Ecto neural progenitor cell (in vitro differentiated cells): ENCODE measurements around the gene GSG1L.
"Not testable (repeated sequence)": the region's sequence is repeated elsewhere in the genome, so short reads cannot be mapped to it uniquely, and the experiment has no call there.

Source experiments
- DNase-seq: peaks from one replicate; pipeline ENCODE4 v3.0.0-alpha.2; 2018; ENCODE audit warnings: low spot score

The GSG1L gene

DNA sequence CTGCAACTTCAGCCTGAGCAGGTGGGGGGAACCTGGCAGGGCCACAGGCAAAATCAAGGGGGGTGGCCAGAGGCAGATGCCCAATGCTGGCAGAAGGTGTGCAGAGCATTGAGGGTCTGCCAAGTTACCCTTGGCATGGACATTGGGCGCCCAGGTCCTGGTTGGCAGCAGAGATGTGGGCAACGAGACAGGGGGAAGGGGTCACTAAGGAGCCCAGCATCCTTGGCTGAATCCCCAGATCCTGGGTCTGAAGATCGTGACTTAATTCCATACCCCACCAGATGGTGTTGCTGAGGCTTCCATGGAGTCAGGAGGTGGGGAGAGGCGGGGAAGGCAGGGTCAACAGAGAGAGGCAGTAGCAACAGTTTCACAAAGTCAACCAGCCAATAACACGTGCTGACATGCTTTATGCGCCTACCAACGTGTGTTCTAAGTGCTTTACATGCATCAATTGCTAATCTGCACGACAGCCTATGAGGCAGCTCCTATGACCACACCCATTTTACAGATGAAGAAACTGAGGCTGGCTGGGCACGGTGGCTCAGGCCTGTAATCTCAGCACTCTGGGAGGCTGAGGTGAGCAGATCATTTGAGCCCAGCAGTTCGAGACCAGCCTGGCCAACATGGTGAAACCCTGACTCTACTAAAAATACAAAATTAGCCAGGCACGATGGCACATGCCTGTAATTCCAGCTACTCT, 83.3 kb downstream of the GSG1L start:
- no peak for DNase-seq

DNA sequence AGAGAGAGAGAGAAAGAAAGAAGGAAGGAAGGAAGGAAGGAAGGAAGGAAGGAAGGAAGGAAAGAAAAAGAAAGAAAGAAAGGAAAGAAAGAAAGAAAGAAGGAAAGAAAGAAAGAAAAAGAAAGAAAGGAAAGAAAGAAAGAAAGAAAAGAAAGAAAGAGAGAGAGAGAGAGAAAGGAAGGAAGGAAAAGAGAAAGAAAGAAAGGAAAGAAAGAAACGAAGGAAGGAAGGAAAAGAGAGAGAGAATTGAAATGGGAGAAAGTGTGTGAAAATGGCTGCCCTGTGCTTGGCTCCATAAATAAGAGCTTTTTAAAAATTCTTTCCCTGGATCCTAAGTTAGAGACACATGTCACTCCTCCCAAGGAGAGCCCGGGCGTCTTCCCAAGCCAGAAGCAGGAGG, 83.8 kb downstream of the GSG1L start:
- DNase-seq, result not testable (repeated sequence)

DNA sequence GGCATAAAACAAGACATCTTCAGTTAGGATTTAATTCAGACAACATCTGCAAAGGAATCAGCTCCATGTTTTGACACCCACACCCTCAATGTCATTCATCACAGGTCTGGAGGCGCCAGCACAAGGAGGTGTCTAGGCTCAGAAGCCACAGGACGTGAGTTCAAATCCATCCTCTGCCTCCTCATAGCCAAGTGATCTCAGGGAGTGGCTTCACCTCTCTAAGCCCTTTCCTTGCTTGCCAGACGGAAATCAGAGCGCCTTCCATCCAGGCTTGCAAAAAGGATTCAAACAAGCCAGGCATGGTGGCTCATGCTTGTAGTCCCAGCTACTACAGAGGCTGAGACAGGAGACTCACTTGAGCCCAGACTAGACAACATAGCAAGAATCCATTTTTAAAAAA, 84.6 kb downstream of the GSG1L start:
- DNase-seq, result no peak

DNA sequence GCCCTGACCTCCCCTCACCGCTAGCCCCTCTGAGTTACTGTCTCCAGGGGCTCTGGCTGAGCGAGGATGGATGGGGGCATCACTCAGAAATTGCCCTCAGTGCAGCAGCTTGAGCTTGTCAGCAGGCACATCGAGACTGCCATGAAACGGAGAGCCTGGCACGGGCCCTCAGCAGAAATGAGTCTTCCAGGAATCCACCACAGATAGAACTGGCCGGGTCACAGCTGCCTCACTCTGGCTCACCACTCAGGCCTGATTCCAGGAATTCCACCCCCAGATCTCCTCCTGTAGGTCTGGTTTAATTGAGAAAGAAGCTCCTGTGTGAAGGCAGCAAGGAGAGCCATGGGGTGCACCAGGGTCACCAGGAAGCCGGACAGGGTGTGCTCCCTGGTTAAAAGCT, 85.5 kb downstream of the GSG1L start:
- DNase-seq, result no peak

DNA sequence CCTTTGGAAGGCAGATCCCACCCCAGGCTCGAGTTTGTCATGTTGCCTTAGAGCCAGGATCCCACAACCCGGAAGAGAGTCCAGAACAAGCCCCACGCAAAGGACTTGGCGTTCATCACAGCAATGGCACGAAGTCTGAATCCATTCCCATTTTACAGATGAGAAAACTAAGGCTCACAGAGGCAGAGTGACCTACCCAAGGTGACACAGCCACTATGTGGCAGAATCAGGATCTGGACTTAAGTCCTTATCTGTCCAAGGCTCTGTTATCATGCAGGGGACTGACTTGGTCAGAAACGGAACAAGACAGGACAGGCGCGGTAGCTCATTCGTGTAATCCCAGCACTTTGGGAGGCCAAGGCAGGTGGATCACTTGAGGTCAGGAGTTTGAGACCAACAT, 86.5 kb downstream of the GSG1L start:
- DNase-seq, result no peak

DNA sequence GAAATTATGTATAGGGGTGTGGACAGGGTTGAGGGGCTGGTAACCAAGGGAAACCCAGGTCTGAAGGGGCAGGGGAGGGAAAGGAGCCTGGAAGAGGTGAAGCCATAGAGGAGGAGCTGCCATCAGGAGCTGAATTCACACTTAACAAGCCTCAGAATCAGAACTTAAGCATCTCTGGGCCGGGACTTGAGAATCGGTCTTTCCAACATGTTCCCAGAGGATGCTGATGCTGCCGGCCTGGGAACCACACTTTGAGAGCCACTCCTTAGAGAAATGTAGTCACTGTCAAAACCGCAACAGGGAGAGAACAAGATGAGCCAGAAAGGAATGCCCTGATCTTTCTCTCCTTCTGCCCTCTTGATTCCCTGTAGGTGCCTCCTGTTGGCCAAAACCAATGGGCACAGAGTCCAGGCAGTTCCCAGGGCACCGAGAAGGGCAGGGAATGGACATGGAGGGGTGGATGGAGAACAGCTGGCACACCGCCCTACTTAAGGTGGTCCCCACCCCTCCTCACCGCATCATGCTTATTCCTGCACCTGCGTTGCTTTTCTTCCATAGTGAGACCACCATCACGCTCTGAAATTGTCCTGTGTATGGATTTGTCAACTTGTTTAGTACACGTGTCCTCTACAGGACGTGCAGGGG, 88.5 kb downstream of the GSG1L start:
- no peak for DNase-seq

DNA sequence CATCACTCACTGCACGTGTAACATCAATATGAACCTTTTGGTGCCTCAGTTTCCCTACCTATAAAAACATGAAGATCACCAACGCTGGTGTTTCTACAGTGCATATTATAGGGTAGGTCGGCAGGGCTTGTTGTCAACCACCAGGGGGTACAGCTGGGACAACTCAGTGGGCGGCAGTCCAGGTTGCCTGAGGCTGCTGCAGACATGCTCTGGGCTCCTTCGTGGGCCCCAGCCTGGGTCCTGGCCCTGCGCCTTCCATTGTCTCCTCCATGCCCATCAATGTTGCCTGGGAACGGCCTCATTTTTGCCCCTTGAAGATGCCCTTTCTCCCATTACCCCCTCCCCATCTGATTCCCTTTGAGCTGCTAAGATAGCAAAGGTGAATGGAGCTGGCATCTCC, 89.8 kb downstream of the GSG1L start:
- no peak for DNase-seq

DNA sequence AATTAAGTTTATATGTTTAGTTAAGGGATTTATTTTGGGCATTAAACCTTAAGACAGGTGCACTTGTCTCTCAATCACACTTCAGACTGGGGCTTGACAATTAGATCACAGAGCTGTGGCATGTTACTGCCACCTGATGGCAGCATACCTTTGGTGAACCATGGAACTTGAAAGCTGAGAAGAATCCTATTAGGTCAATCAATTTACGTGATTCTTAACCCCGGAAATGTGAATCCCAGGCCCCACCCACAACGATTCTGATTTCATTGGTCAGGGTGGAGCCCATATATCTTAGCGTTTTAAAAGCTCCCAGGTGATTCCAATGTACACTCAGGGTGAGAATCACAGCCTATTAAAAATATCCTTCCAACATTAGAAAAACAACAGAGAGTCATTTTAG, 91.0 kb downstream of the GSG1L start:
- DNase-seq, result no peak

DNA sequence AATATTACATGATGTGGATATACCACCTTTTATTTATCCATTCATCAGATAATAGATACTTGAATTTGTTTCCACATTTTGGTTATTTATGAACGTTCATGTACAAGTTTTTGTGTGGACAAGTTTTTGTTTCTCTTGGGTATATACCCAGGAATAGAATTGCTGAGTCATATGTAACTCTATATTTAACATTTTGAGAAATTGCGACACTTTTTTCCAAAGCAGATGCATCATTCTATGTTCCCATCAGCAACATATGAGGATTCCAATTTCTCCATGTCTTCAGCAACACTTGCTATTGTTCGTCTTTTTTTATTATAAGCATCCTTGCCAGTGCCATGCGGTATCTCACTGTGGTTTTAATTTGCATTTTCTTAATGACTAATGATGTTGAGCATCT, 93.9 kb downstream of the GSG1L start:
- no peak for DNase-seq

DNA sequence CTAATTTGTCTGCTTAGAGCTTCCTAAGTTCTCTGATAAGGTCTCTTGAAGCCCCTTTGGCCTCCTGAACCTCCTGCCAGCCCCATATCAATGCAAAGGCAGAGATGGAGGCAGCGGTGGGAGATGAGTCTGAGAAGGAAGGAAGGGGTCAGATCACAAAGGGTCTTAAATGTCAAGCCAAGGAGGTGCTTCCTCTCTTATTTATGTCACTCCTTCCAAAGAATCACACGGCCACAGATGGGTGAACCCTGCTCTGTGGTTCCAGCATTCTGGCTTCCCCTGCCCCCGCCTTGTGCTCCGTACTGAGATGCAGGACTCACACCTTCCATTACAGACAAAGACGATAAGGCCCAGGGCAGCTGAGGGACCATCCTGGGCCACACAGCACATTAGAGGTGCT, 96.3 kb downstream of the GSG1L start:
- no peak for DNase-seq

DNA sequence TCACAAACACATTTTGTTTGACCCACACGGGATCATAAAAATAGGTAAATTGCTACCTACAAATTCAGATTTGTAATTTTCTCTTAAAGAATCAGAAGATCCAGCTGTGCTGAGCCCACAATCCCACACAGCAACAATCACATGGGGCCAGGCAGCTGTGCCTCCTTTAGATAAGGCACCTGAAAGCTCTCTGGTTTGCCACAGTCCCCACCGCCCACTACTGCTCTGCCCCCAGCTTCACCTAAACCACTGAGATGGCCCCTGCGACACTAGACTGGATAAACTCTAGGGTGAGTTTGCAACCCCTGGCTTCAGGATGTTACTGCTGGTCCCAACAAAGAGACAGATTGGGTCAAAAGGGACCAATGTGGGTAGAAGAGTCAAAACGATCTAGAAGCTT, 96.8 kb downstream of the GSG1L start:
- DNase-seq, result no peak

DNA sequence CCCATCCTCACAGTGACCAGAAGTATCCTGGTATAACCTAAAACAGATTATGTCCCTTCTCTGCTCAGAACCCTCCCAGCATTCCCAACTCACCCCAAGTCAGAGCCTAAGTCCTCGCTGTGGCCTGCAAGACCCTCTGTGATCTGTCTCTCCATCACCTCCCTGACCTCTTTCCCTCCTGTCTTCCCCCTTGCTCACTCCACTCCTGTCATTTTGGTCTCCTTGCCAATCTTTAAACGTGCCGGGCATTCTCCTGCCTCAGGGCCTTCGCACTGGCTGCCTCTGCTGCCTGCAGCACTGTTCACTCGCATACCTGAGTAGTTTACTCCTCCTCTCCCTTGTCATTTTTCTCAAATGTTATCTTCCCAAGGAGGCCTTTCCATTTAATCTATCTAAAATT, 97.7 kb downstream of the GSG1L start:
- no peak for DNase-seq

DNA sequence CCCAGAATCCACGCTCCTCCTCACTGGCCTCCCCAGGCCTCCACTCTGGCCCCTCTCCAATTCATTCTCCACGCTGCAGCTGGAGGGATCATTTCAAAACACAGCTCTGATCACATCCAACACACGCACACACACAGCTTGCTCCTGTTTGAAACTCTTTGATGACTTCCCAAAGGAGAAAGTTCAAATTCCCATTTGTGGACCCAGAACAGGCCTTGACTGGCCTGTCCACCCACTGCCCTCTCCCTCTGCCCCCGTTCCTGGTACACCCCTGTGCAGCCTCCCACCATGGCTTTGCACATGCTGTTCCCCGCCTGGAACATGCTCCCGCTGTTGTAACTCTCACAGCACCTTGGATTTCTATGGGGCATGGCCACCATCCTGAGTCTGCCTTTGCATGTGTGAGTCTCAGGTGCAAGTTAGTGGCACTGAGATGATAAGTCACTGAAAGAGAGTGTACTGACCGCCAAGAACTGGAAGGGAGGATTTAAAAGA, 100.0 kb downstream of the GSG1L start:
- DNase-seq, result no peak

DNA sequence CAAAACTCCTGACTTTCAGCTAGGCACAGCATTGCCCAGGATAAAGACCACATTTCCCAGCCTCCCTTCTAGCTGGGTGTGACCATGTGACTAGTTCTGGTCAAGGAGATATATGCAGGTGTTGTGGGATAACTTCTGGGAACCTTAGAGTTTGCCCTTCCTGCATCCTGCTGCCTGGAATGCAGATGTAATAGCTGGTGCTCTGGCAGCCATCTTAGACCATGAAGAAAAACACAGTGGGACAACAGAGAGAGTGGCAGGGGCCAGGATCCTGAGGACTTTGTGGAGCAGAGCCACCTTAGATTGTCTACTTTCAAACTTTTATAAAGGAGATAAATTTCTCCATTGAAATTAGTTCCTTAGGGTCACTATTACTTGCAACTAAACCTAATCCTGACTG, 101.3 kb downstream of the GSG1L start:
- DNase-seq, result no peak

DNA sequence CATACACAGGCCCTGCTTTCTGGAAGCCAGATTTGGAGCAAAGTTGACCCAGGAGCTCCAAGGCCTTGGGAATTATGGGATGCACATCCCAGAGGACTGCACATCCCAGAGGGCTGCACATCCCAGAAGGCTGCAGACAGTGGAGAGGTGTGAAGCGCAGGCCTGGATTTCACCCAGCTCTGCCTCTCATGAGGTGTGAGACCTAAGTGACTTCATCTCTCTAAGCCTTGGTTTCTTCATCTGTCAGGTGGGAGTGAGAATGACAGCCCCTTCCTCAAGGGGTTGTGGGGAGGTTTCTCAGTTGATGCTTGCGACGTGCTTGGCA, 102.3 kb downstream of the GSG1L start:
- no peak for DNase-seq

DNA sequence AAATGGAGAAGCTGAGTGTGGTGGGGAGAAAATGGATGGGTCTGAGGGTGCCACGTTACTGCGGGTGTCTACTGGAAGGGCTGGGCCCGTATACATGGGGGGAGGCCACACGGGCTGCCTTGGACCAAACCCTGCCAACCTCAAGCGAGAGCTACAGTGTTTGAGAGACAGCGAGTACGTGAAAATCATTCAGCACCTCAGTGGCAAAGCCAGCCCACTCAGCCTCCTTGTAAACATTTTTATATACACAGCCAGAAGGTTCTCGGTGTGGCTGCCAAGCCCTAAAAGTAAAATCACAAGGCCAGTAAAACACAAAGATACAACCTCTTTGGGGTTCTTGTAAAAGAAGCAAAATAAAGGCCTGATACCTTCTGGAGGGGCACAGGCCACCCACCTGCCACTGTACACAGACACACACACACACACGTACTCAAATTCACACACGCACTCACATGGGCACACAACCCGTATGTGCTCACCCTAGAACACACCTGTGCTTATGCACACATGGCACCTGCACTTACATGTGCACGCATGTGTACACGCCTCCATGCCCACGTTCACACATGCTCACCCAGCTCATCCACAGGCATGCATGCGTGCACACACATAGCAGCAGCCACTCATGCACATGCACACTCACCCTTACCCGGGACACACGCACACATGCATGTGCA, 102.8 kb downstream of the GSG1L start:
- no peak for DNase-seq

DNA sequence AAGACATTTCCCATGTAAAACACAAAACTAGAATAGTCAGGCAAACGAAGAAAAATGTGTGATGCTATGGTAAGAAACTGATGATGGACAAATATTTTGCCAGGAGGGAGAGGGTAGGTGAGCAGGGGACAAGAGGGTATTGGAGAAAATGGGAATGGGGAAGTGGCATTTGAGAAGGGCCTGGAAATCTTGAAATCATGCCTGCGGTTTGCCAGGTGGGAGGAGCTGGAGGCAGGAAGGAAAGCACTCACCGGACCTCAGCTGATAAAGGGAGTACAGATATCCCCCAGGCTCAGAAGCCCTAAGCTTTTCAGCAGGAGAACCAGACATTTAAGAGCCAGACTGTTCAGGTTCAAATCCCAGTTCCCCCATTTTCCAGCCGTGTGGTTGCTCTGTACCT, 103.6 kb downstream of the GSG1L start:
- DNase-seq, result no peak

DNA sequence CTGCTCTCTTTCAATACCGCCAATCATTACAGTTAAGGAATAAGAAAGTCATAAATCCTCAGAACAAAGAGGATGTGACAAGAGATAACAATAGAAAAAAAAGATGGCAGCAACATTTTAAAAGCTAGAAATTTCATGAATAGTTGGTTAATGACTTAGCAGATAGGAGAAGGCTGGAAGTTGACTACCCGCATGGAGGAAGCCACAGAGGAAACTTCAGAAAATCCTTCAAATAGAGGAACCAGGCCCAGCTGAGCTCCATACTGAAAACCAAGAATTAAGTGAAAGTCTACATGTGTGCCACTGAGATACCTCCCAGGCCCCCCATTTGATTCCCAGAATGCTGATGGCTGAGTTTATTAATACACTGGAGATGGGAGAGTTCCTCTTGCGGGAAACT, 109.3 kb downstream of the GSG1L start:
- DNase-seq, result no peak

DNA sequence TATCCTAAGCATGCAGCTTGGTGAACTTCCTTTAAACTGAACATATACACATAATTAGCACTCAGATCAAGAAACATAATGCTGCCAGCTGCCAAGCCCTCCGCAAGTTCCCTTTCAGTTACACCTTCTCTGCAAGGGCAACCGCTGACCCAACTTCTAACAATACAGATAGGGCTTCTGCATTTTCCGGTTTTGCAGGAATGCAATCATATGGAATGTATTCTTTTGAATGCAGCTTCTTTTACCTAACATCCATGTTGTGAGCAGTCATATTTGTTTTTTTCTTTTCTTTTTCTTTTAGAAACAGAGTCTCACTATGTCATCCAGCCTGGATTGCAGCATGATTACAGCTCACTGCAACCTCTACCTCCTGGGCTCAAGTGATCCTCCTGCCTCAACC, 110.7 kb downstream of the GSG1L start:
- no peak for DNase-seq

DNA sequence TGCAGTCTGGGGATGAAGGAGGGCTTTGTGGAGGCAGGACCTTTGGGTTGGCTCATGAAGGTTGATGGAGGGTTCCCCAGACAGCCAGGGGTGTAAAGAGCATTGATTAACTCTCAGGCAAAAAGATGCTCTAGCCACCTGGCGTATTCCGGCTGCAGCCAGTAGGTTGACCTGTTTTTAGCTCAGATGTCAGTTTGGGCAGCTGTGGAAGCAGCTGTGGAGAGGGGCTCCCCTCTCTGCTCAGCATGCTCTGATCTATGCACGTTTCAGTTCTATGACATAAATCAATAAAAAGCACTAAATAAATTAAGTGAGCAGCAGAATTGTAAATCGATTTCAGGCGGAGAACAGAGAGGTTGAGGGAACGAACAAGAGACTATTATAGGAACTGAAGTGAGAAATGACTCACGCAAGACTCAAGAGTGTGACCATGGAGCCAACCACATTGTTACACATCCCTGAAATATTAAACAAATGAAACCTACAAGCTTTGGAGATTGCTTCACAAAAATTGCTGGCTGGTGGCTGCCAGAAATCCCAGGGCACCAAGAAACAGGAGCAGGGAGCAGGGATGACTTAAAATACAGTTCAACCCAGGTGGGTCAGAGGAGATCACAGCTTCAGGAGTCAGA, 111.9 kb downstream of the GSG1L start:
- no peak for DNase-seq

DNA sequence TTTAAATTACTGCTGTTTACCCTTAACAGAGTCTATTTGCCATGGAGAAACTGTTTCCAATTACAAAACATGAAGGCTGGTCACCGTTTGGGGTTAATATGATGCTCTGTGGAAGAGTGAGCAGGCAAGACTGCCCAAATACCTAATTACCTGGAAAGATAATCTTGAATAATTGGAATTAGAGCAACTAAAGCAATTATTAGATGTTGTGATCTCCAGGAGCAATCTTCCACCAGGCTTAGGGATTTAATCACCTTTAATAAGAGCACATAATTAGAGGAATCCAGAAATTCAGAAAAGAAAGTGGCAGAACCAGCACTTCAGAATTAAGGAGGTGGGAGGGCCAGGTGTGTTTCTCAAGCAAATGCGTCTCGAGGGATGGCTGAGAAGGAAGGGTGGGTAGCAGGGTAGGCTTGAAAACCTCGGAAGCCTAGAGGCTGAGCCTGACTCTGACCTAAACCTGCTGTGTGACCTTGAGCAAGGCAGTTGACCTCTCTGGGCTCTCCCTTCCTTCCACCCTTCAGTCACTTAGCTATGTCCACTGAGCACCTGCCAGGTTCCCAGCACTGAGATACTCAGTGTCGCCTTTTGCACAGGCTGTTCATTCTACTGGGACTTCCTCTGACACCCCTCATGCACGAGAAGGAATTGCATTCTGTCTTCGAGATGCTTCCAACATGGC, 113.2 kb downstream of the GSG1L start:
- DNase-seq, result no peak

DNA sequence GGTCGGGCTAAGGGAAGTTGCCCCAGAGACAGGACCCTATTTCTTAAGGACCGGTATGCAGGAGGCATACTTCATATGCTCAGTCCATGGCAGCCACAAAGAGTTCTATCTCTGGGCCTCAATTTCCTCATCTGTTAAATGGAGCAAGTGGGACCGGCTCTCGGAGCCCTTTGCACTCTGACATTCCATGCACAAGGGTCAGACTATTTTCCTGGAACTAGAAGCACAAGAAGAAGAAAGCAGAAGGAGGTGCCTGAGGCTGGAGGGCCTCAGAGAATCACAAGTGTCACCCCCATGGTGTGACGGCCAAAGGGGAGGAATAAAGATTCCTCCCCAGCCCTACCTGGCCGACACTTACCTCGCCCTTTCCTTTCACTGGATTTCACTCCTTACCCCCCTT, 115.8 kb downstream of the GSG1L start:
- no peak for DNase-seq
